Measurements from ENCODE around the gene DAGLB.

GRCh38 chr7:6365451-6365850 is 82.3 kb downstream of the DAGLB start:
- no peak for TF ChIP-seq CTCF (IDR thresholded peaks at IDR 0.05; ENCODE audit: low read length)
- no peak for TF ChIP-seq EZH2 (optimal IDR thresholded peaks at IDR 0.05; ENCODE audit: low read depth, low read length)
